OCI-LY7 (cell line): ENCODE results near the gene PALLD. TPM values are rescaled to one million over a fixed set of nuclear protein-coding genes. Genes with fewer than 3 reads are reported as not detected.

ENCODE experiments used
- BruUV-seq: library from RNA; stranded (reverse); fragments of 400-500 nt; replicated peaks from 2 replicates; lab custom pipeline; 2021; lab: Mats Ljungman, UMichigan
- CTCF ChIA-PET: fragments of 300-600 bp; sonication (Branson Sonifier 250); formaldehyde crosslinking; loops from one replicate; lab custom pipeline; 2022; ENCODE audit warnings: antibody characterized with exemption; ENCODE audit not compliant: unreplicated experiment; lab: Charles Lee
- POLR2A ChIA-PET: fragments of 300-600 bp; sonication (Branson Sonifier 250); formaldehyde crosslinking; loops from one replicate; lab custom pipeline; 2022; ENCODE audit warnings: antibody characterized with exemption; lab: Charles Lee
- DNase-seq: peaks from one replicate; pipeline ENCODE4 v3.0.0-alpha.2; 2015; ENCODE audit warnings: low spot score
- H2AFZ ChIP-seq: fragments of 200-600 bp; sonication (generic), shearing (Covaris generic); 2 replicates; pipeline ENCODE4 v1.6.1; 2014; ENCODE audit warnings: mild to moderate bottlenecking, antibody characterized with exemption, low read length, moderate library complexity
- H3K27ac ChIP-seq: fragments of 200-600 bp; sonication (generic); 2 replicates; pipeline ENCODE4 v1.5.1; 2014; ENCODE audit warnings: mixed run types, low read depth, mild to moderate bottlenecking, moderate library complexity, low read length, inconsistent platforms; ENCODE audit not compliant: poor library complexity, severe bottlenecking
- H3K36me3 ChIP-seq: fragments of 200-600 bp; sonication (generic); 2 replicates; pipeline ENCODE4 v1.6.1; 2014; ENCODE audit warnings: mild to moderate bottlenecking, antibody characterized with exemption, low read length, moderate library complexity, mixed read lengths; ENCODE audit not compliant: insufficient read depth
- H3K4me1 ChIP-seq: fragments of 200-600 bp; sonication (generic); 2 replicates; pipeline ENCODE4 v1.5.1; 2014; ENCODE audit warnings: mild to moderate bottlenecking, low read length; ENCODE audit not compliant: insufficient read depth, poor library complexity, severe bottlenecking
- H3K4me2 ChIP-seq: fragments of 200-600 bp; sonication (generic); 2 replicates; pipeline ENCODE4 v1.6.1; 2014; ENCODE audit warnings: mild to moderate bottlenecking, low read length
- H3K4me3 ChIP-seq: fragments of 200-600 bp; sonication (generic); 2 replicates; pipeline ENCODE4 v1.5.1; 2014; ENCODE audit warnings: mild to moderate bottlenecking, low read depth, low read length; ENCODE audit not compliant: poor library complexity, severe bottlenecking
- H3K79me2 ChIP-seq: fragments of 200-600 bp; sonication (generic); 2 replicates; pipeline ENCODE4 v1.6.1; 2016; ENCODE audit warnings: low read depth, mild to moderate bottlenecking, low read length, moderate library complexity, mixed read lengths; ENCODE audit not compliant: insufficient read depth
- H3K9me2 ChIP-seq: fragments of 200-600 bp; sonication (generic); 2 replicates; pipeline ENCODE4 v1.6.1; 2016; ENCODE audit warnings: mild to moderate bottlenecking, low read length, mixed read lengths; ENCODE audit not compliant: insufficient read depth
- H3K9me3 ChIP-seq: fragments of 200-600 bp; sonication (generic); 2 replicates; pipeline ENCODE4 v1.6.1; 2014; ENCODE audit warnings: mild to moderate bottlenecking, mixed run types, low read length, mixed read lengths
- H4K20me1 ChIP-seq: fragments of 200-600 bp; sonication (generic); 2 replicates; pipeline ENCODE4 v1.6.1; 2014; ENCODE audit warnings: mild to moderate bottlenecking, antibody characterized with exemption, low read length, moderate library complexity, mixed read lengths; ENCODE audit not compliant: insufficient read depth
- CTCF ChIP-seq: fragments of 200-600 bp; sonication (generic); conservative IDR thresholded peaks from 2 replicates; pipeline ENCODE4 v1.5.1; 2014; ENCODE audit warnings: mild to moderate bottlenecking, antibody characterized with exemption, low read length, moderate library complexity, mixed read lengths
- EZH2phosphoT487 ChIP-seq: fragments of 200-600 bp; sonication (generic); IDR thresholded peaks from 2 replicates; pipeline ENCODE4 v1.6.1; 2018; ENCODE audit warnings: low read depth, borderline replicate concordance, mild to moderate bottlenecking, mixed run types, antibody characterized with exemption, low read length, moderate library complexity, mixed read lengths
- intact Hi-C: fragments of 100-400 bp; cut with micrococcal nuclease; formaldehyde crosslinking; loops from one replicate; pipeline ENCODE4 v1.10.0; 2022; ENCODE audit not compliant: unreplicated experiment
- total RNA-seq, 2 experiments: library from RNA; depleted of rRNA in 1 of 2; stranded (reverse); fragments of >200 nt in 1 of 2; shearing (Covaris generic) in 1 of 2; gene quantifications; 2 replicates each; pipeline ENCODE4 v1.2.3, GENCODE V29; 2014 to 2022

The PALLD gene
- total RNA-seq, 2 experiments from 2014 or later, result 0.73 to 2.8 TPM

- no peaks in the 10 kb centered on the region for H3K9me2 ChIP-seq
- ChIA-PET CTCF (no interaction called here), POLR2A (interaction anchor here (1.3 kb wide), 1 partner anchor 38 kb away, joined by 3 read pairs; no protein-coding TSS in a partner anchor)
- no peak for TF ChIP-seq CTCF
- no peak for TF ChIP-seq EZH2phosphoT487
- DNase-seq, result no peak
- no peaks in the 10 kb centered on the region for H3K79me2 ChIP-seq
- no peak overlapping the region for H3K27ac ChIP-seq
- no peak overlapping the region for H2AFZ ChIP-seq
- H4K20me1 ChIP-seq, result no peaks in the 10 kb centered on the region
- H3K4me2 ChIP-seq, result no peak overlapping the region
- BruUV-seq, result no TSS peak
- H3K4me3 ChIP-seq, result no peak overlapping the region
- H3K4me1 ChIP-seq, result no peaks in the 10 kb centered on the region
- H3K9me3 ChIP-seq, result no peaks in the 10 kb centered on the region
- no peaks in the 10 kb centered on the region for H3K36me3 ChIP-seq
- intact Hi-C loops, result no loop called here
Measured at GRCh38 chr4:168516841-168517240, 20.0 kb downstream of the PALLD start.

GRCh38 chr4:168519576-168519975 lies 22.7 kb downstream of the PALLD start:
- intact Hi-C loops, result no loop called here
- DNase-seq, result no peak
- Histone ChIP-seq H2AFZ (no peak overlapping the region), H3K4me3 (no peak overlapping the region), H3K79me2 (no peaks in the 10 kb centered on the region), H3K27ac (no peak overlapping the region), H3K4me1 (no peaks in the 10 kb centered on the region), H3K9me2 (no peaks in the 10 kb centered on the region), H3K36me3 (no peaks in the 10 kb centered on the region), H3K9me3 (no peaks in the 10 kb centered on the region), H3K4me2 (no peak overlapping the region), H4K20me1 (no peaks in the 10 kb centered on the region)
- POLR2A ChIA-PET, result interaction anchor here (0.6 kb wide), 1 partner anchor 10 kb away, joined by 3 read pairs; no protein-coding TSS in a partner anchor
- BruUV-seq, result no TSS peak
- TF ChIP-seq EZH2phosphoT487, result no peak
- CTCF ChIA-PET, result no interaction called here

- CTCF ChIA-PET, result interaction anchor here (0.5 kb wide), 1 partner anchor 220 kb away, joined by 3 read pairs; no protein-coding TSS in a partner anchor
- no peaks in the 10 kb centered on the region for H3K9me2 ChIP-seq
- intact Hi-C loops, result no loop called here
- TF ChIP-seq EZH2phosphoT487, result no peak
- TF ChIP-seq CTCF, result no peak
- no peak for DNase-seq
- no peak overlapping the region for H3K4me2 ChIP-seq
- no TSS peak for BruUV-seq
- no peaks in the 10 kb centered on the region for H3K4me1 ChIP-seq
- no peaks in the 10 kb centered on the region for H3K36me3 ChIP-seq
- no peak overlapping the region for H2AFZ ChIP-seq
- no peak overlapping the region for H3K27ac ChIP-seq
- no peaks in the 10 kb centered on the region for H3K9me3 ChIP-seq
- H4K20me1 ChIP-seq, result no peaks in the 10 kb centered on the region
- POLR2A ChIA-PET, result no interaction called here
- no peaks in the 10 kb centered on the region for H3K79me2 ChIP-seq
- no peak overlapping the region for H3K4me3 ChIP-seq
Measured at GRCh38 chr4:168521721-168522120, 24.9 kb downstream of the PALLD start.
